SK-N-SH treated with all-trans-retinoic acid at 6 μM for 48 hours (cell line): Measurements from ENCODE around the gene RHCG.

Source experiments
- ATAC-seq: fragments of 200-7000 bp; cut with Tn5 transposase; 3 replicates; pipeline ENCODE4 v1.9.1; 2020; ENCODE audit warnings: mild to moderate bottlenecking, moderate library complexity
- ARNTL ChIP-seq: fragments of 450-650 bp; formaldehyde crosslinking; IDR thresholded peaks from 2 replicates; pipeline ENCODE4 v1.5.0; 2020; ENCODE audit warnings: low read depth, mild to moderate bottlenecking, moderate library complexity, borderline replicate concordance
- BACH2 ChIP-seq: fragments of 250-450 bp; sonication (Bioruptor Pico); IDR thresholded peaks from 2 replicates; pipeline ENCODE4 v1.9.0; 2021; ENCODE audit warnings: mild to moderate bottlenecking, borderline replicate concordance
- CSDC2 ChIP-seq: fragments of 250-450 bp; sonication (Bioruptor Pico); IDR thresholded peaks from 2 replicates; pipeline ENCODE4 v1.5.0; 2020; ENCODE audit warnings: mild to moderate bottlenecking, moderate library complexity
- ESRRG ChIP-seq: fragments of 250-450 bp; sonication (Bioruptor Pico); IDR thresholded peaks from 2 replicates; pipeline ENCODE4 v1.6.1; 2021; ENCODE audit warnings: mild to moderate bottlenecking
- GLIS3 ChIP-seq: fragments of 250-450 bp; sonication (Bioruptor Pico); IDR thresholded peaks from 2 replicates; pipeline ENCODE4 v1.5.0; 2020; ENCODE audit warnings: mild to moderate bottlenecking, moderate library complexity
- OSR1 ChIP-seq: fragments of 250-450 bp; sonication (Bioruptor Pico); IDR thresholded peaks from 2 replicates; pipeline ENCODE4 v1.8.0; 2022; ENCODE audit warnings: moderate library complexity, mild to moderate bottlenecking, inconsistent platforms
- POU6F1 ChIP-seq: fragments of 250-450 bp; sonication (Bioruptor Pico); IDR thresholded peaks from 2 replicates; pipeline ENCODE4 v1.8.0; 2021; ENCODE audit warnings: low read depth, mild to moderate bottlenecking, moderate library complexity, borderline replicate concordance
- PPARA ChIP-seq: fragments of 250-450 bp; sonication (Bioruptor Pico); IDR thresholded peaks from 2 replicates; pipeline ENCODE4 v1.5.0; 2020; ENCODE audit warnings: mild to moderate bottlenecking, borderline replicate concordance
- RARB ChIP-seq: fragments of 250-450 bp; sonication (Bioruptor Pico); IDR thresholded peaks from 2 replicates; pipeline ENCODE4 v1.8.0; 2021; ENCODE audit warnings: mild to moderate bottlenecking, moderate library complexity
- SNAI2 ChIP-seq: fragments of 250-450 bp; sonication (Bioruptor Pico); IDR thresholded peaks from 2 replicates; pipeline ENCODE4 v1.5.0; 2020; ENCODE audit warnings: mild to moderate bottlenecking, moderate library complexity
- TCF4 ChIP-seq: fragments of 250-450 bp; sonication (Bioruptor Pico); IDR thresholded peaks from 2 replicates; pipeline ENCODE4 v1.8.0; 2021; ENCODE audit warnings: mild to moderate bottlenecking, moderate library complexity, borderline replicate concordance
- TOX ChIP-seq: fragments of 250-450 bp; sonication (Bioruptor Pico); IDR thresholded peaks from 2 replicates; pipeline ENCODE4 v1.8.0; 2021; ENCODE audit warnings: mild to moderate bottlenecking, moderate library complexity, borderline replicate concordance
- TSHZ2 ChIP-seq: fragments of 250-450 bp; sonication (Bioruptor Pico); IDR thresholded peaks from 2 replicates; pipeline ENCODE4 v1.5.0; 2020; ENCODE audit warnings: mild to moderate bottlenecking, moderate library complexity
- ZC3H10 ChIP-seq: fragments of 250-450 bp; sonication (Bioruptor Pico); IDR thresholded peaks from 2 replicates; pipeline ENCODE4 v1.5.1; 2021; ENCODE audit warnings: mild to moderate bottlenecking, moderate library complexity
- ZFP3 ChIP-seq: fragments of 250-450 bp; sonication (Bioruptor Pico); IDR thresholded peaks from 2 replicates; pipeline ENCODE4 v1.5.0; 2020; ENCODE audit warnings: mild to moderate bottlenecking, moderate library complexity
- ZFP30 ChIP-seq: fragments of 450-650 bp; formaldehyde crosslinking; IDR thresholded peaks from 2 replicates; pipeline ENCODE4 v1.5.0; 2022; ENCODE audit warnings: mild to moderate bottlenecking, moderate library complexity
- ZNF565 ChIP-seq: fragments of 450-650 bp; formaldehyde crosslinking; conservative IDR thresholded peaks from 2 replicates; pipeline ENCODE4 v1.5.0; 2020; ENCODE audit warnings: low read depth, mild to moderate bottlenecking, moderate library complexity
- ZNF8 ChIP-seq: fragments of 450-650 bp; formaldehyde crosslinking; IDR thresholded peaks from 2 replicates; pipeline ENCODE4 v1.5.0; 2020; ENCODE audit warnings: mild to moderate bottlenecking, moderate library complexity
- TF ChIP-seq, protein P1 (sequence below): fragments of 250-450 bp; sonication (Bioruptor Pico); IDR thresholded peaks from 2 replicates; pipeline ENCODE4 v1.5.1; 2021; ENCODE audit warnings: mild to moderate bottlenecking, moderate library complexity
- TF ChIP-seq, protein P2 (sequence below): fragments of 250-450 bp; sonication (Bioruptor Pico); IDR thresholded peaks from 2 replicates; pipeline ENCODE4 v1.5.1; 2020; ENCODE audit warnings: low read depth, mild to moderate bottlenecking, moderate library complexity
- TF ChIP-seq, protein P3 (sequence below): fragments of 250-450 bp; sonication (Bioruptor Pico); IDR thresholded peaks from 2 replicates; pipeline ENCODE4 v1.8.0; 2020; ENCODE audit warnings: mild to moderate bottlenecking, moderate library complexity, borderline replicate concordance

The RHCG gene

GRCh38 chr15:89429023-89429422 is 67.4 kb downstream of the RHCG start:
- ATAC-seq, result no peak
- TF ChIP-seq, protein P1, sequence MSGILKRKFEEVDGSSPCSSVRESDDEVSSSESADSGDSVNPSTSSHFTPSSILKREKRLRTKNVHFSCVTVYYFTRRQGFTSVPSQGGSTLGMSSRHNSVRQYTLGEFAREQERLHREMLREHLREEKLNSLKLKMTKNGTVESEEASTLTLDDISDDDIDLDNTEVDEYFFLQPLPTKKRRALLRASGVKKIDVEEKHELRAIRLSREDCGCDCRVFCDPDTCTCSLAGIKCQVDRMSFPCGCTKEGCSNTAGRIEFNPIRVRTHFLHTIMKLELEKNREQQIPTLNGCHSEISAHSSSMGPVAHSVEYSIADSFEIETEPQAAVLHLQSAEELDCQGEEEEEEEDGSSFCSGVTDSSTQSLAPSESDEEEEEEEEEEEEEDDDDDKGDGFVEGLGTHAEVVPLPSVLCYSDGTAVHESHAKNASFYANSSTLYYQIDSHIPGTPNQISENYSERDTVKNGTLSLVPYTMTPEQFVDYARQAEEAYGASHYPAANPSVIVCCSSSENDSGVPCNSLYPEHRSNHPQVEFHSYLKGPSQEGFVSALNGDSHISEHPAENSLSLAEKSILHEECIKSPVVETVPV, result no peak
- TF ChIP-seq SNAI2 (CRISPR knock-in tag), result no peak

DNA sequence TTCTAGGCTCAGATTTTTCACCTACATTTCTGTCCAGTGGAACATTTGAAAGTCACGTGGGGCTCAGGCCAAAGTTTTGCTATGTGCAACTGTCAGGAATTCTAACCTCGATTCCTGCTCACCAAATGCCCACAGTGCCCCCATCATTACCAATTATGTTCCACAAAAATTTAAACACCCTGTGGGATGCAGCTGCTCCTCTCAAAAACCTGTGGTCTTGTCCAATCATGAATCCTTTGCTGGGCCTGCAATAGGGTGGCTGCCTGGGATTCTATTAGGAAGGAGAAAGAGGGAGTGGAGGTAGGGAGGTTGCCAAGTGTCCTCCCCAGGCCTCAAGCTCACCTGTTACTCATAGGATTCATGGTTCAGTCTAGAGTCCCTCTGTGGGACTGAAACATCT is 68.1 kb downstream of the RHCG start:
- TF ChIP-seq PPARA (CRISPR knock-in tag) (no peak), ARNTL (CRISPR knock-in tag) (no peak), ZC3H10 (CRISPR knock-in tag) (no peak), POU6F1 (CRISPR knock-in tag) (no peak), TSHZ2 (CRISPR knock-in tag) (no peak), TCF4 (CRISPR knock-in tag) (no peak), CSDC2 (CRISPR knock-in tag) (no peak), ZNF8 (CRISPR knock-in tag) (no peak), ZFP30 (CRISPR knock-in tag) (no peak), RARB (CRISPR knock-in tag) (no peak), GLIS3 (no peak), TOX (no peak), ZNF565 (CRISPR knock-in tag) (no peak), ESRRG (no peak), SNAI2 (CRISPR knock-in tag) (no peak)
- TF ChIP-seq, protein P2, sequence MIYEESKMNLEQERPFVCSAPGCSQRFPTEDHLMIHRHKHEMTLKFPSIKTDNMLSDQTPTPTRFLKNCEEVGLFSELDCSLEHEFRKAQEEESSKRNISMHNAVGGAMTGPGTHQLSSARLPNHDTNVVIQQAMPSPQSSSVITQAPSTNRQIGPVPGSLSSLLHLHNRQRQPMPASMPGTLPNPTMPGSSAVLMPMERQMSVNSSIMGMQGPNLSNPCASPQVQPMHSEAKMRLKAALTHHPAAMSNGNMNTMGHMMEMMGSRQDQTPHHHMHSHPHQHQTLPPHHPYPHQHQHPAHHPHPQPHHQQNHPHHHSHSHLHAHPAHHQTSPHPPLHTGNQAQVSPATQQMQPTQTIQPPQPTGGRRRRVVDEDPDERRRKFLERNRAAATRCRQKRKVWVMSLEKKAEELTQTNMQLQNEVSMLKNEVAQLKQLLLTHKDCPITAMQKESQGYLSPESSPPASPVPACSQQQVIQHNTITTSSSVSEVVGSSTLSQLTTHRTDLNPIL (CRISPR knock-in tag), result no peak
- TF ChIP-seq, all 23 proteins: peak for 0
- no peak for ATAC-seq

- no peak for TF ChIP-seq CSDC2 (CRISPR knock-in tag)
- no peak for TF ChIP-seq TSHZ2 (CRISPR knock-in tag)
- no peak for TF ChIP-seq PPARA (CRISPR knock-in tag)
- no peak for TF ChIP-seq OSR1 (CRISPR knock-in tag)
- TF ChIP-seq ZC3H10 (CRISPR knock-in tag), result no peak
- no peak for TF ChIP-seq ESRRG
- no peak for TF ChIP-seq TCF4 (CRISPR knock-in tag)
- TF ChIP-seq, protein P1, result no peak
- TF ChIP-seq TOX, result no peak
- TF ChIP-seq, protein P2 (CRISPR knock-in tag), result no peak
- TF ChIP-seq, protein P3, sequence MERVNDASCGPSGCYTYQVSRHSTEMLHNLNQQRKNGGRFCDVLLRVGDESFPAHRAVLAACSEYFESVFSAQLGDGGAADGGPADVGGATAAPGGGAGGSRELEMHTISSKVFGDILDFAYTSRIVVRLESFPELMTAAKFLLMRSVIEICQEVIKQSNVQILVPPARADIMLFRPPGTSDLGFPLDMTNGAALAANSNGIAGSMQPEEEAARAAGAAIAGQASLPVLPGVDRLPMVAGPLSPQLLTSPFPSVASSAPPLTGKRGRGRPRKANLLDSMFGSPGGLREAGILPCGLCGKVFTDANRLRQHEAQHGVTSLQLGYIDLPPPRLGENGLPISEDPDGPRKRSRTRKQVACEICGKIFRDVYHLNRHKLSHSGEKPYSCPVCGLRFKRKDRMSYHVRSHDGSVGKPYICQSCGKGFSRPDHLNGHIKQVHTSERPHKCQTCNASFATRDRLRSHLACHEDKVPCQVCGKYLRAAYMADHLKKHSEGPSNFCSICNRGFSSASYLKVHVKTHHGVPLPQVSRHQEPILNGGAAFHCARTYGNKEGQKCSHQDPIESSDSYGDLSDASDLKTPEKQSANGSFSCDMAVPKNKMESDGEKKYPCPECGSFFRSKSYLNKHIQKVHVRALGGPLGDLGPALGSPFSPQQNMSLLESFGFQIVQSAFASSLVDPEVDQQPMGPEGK (CRISPR knock-in tag), result no peak
- TF ChIP-seq GLIS3, result no peak
- TF ChIP-seq ZNF565 (CRISPR knock-in tag), result no peak
- no peak for TF ChIP-seq RARB (CRISPR knock-in tag)
- TF ChIP-seq BACH2 (CRISPR knock-in tag), result no peak
- TF ChIP-seq ZFP3 (CRISPR knock-in tag), result no peak
- TF ChIP-seq ZFP30 (CRISPR knock-in tag), result no peak
- no peak for TF ChIP-seq ARNTL (CRISPR knock-in tag)
- no peak for TF ChIP-seq ZNF8 (CRISPR knock-in tag)
- ATAC-seq, result no peak
Measured at GRCh38 chr15:89426500-89426899, 69.9 kb downstream of the RHCG start.
